Occipital lobe (tissue), 2 donors: ENCODE data around the gene BRK1. TPM values are rescaled to one million over a fixed set of nuclear protein-coding genes. Genes with fewer than 3 reads are reported as not detected.
"Not testable (repeated sequence)": the region's sequence is repeated elsewhere in the genome, so short reads cannot be mapped to it uniquely, and the experiment has no call there.

Experiments
- DNase-seq: peaks from one replicate; lab custom pipeline; 2025; lab: John Stamatoyannopoulos, UW
- total RNA-seq: library from RNA; depleted of rRNA; stranded (reverse); fragments of >200 nt; gene quantifications from one replicate; pipeline ENCODE4 v1.2.3, GENCODE V29; 2014

Gene BRK1
- total RNA-seq = 99.2 TPM

DNA sequence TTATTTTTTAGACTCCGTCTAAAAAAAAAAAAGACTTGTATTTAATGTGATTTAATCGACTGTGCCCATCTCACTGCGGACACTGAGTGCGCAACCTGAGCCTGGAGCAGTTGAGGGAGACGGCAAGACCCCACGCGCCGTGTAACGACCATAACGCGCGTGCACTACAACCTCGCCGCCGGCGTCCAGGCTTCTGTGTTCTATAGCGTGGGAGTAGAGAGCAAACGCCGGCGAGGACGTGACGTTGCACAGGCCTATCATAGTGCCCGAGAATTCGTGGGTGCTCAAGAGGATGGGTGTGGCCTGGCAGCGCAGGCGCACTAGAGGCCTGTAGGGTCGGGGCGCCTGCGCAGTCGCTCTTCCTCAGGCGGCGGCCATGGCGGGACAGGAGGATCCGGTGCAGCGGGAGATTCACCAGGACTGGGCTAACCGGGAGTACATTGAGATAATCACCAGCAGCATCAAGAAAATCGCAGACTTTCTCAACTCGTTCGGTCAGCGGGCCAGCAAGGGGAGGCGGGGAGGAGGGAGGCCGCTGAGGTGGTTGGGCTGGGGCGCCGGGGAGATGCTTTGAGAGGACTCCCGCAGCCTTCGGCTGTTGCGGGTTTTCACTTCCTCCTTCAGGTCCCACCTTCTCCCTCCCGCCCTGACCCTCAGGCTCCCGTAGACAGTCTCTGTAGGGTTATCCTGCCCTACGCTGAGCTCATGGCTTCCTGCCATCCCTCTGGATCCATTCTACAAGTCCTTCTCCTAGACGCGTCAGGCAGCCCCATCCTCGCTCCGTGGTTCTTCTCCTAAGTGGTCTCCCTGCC is at the start of gene BRK1:
Gene BRK1, plus strand, starts transcription at position 350 of the 812 bp plus-strand sequence. Its CDS starts 27 bp downstream, at position 377.
- peak; percentile 89 for DNase-seq

DNA sequence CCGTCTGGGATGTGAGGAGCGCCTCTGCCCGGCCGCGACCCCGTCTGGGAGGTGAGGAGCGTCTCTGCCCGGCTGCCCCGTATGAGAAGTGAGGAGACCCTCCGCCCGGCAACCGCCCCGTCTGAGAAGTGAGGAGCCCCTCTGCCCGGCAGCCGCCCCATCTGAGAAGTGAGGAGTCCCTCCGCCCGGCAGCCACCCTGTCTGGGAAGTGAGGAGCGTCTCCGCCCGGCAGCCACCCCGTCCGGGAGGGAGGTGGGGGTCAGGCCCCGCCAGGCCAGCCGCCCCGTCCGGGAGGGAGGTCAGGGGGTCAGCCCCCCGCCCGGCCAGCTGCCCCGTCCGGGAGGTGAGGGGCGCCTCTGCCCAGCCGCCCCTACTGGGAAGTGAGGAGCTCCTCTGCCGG is 45.4 kb upstream of the BRK1 start:
- not testable (repeated sequence) for DNase-seq

DNA sequence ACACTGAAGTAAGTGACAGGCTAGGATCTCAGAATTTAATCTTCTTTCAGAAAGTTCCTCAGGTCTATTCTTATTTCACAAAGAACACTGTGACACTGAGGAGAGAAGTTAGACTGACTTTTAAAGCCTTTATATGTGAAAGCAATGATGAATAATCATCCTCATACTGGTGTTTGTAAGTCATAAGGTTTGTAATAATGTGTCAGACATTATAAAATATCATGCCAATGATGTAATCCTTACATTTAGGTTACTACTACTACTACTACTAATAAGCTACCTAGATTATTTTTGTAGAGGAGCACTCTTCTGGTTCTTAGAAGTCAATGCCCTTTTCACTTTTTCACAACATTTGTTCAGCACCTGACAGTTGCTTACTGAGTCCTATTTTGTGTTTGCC is 40.8 kb upstream of the BRK1 start:
- DNase-seq = no peak

DNA sequence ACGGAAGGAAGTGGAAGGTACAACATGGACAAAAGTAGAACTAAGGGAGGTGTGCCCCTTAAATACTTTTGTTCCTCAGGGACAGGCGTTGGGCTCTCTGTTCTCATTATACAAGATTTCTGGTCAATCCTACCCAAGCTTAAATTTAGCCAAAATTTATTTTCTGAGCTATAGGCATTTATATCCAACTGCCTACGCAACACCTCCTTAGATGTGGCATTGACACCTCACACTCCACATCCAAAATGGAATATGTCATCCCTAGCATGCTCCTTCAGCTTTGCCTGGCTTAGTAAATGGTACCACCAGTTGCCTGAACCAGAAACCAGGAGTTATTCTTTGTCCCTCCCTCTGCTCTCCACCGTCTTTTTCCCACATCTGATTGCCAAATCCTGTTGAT is 33.6 kb upstream of the BRK1 start:
- no peak for DNase-seq

DNA sequence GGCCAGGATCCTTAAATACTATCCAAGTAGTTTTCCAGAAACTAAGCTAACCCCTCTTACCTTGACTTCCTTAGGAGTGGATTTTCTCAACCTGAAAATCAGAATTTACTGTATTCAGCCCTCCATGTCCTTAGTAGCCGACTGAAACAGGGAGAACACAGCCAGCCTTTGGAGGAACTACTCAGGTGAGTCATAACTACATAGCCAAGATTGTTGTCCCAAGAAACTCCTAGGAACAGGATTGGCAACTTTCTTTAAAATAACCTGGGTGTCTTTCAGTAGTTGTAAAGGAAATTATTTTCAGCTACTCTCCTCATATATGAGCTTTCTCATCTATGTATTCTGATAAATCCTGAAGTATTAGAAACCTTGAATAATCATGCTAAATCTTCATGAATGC is 29.7 kb upstream of the BRK1 start:
- no peak for DNase-seq

DNA sequence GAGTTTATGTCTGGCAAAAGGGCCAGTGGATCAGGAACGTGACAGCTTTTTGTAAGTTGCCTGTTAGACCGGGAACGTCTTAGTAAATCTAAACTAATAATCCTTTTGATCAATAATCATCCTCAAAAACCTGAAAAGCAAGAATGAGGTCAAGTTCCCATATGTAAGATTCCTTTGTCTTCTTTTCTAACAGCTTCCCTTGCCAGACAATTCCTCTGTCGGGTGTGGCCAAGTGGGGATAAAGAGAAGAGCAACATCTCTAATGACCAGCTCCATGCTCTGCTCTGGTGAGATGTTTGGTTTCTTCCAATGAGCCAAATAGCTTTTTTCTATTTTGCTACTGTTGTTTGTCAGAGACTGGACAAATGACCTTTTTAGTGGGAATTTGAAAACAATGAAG is 27.2 kb upstream of the BRK1 start:
- DNase-seq = no peak

DNA sequence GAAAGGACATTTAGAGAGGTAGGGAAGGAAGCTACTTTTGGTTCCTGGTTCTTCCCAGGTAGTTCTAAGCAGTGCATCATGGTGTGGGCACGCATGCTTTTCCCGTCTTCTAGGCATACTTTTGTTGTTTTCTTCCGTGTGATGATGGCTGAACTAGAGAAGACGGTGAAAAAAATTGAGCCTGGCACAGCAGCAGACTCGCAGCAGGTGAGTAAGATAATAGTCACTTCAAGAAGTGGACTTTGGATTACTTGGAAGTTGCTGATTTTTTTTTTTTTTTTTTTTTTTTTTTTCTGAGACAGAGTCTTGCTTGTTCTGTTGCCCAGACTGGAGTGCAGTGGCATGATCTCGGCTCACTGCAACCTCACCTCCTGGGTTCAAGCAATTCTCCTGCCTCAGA is 25.3 kb upstream of the BRK1 start:
- no peak for DNase-seq

DNA sequence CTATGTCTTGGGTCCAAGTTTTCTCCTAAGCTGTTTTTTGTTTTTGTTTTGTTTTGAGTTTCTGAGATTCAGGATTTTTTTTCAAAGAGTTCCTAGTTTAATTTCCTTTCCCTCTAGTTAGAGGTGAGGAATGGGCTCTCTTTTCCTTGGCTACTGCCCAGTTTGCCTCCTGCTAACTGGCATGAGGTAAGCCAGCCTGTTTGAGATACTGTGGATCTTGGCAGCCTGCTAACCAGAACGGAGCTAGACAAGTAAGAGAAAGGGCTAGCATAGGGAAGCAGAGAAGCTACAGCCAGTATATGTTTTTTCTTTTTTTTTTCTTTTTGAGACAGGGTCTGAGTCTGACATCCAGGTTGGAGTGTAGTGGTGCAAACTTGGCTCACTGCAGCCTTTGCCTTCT is 24.7 kb upstream of the BRK1 start:
- DNase-seq = not testable (repeated sequence)

DNA sequence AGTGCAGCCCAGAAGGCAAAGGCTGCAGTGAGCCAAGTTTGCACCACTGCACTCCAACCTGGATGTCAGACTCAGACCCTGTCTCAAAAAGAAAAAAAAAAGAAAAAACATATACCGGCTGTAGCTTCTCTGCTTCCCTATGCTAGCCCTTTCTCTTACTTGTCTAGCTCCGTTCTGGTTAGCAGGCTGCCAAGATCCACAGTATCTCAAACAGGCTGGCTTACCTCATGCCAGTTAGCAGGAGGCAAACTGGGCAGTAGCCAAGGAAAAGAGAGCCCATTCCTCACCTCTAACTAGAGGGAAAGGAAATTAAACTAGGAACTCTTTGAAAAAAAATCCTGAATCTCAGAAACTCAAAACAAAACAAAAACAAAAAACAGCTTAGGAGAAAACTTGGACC is 24.1 kb upstream of the BRK1 start:
- DNase-seq = not testable (repeated sequence)

DNA sequence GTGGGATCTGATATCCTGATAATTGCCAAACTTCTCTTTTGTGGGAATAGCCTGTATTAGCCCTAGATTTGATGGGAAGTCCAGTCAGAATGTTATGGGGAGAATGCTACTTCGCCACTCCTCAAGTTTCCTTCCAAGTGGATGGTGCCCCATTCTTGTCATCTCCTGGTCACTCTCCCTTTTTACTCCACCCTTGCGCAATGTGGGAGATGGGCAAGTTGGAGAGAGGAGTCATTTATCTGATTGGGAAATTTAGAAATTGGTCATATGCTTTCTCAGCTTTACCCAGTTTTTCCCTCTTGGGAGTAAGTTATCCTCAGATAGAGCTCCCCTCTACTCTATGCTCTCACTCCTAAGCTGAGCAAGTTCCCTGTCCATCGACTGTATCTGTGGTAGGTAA is 21.8 kb upstream of the BRK1 start:
- no peak for DNase-seq

DNA sequence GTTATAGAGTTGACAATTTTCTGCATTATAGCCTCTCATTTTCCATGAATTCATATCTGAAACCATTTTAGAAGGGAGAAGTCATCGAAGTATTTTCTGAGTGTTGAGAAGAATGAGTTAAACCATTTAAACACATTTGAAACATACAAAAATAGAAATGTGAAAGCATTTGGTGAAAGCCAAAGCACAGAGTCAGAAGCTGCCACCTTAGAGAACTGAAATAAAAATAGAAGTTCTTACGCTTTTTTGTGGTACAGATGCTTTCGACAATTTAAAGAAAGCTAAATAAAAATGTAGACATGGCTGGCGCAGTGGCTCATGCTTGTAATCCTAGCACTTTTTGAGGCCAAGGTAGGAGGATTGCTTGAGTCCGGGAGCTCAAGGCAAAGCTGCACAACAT is 16.4 kb upstream of the BRK1 start:
- no peak for DNase-seq

DNA sequence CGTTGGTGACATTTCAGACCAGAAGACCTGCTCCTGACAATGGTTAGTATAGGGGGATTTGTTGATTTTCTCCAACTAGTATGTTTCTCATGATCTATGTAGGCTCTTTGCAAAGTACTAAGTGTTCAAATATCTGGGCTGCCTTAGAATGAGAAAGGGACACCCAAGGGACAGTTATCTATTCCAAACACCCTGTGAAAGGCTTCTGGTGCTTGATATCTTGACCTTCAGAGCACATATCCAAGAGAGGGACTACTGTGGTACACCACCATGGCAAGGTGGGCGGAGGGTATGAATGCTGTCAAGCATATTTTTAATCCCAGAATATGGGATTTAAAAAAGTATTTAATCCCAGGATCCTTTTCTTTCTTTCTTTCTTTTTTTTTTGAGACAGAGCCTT is 8.6 kb upstream of the BRK1 start:
- no peak for DNase-seq

DNA sequence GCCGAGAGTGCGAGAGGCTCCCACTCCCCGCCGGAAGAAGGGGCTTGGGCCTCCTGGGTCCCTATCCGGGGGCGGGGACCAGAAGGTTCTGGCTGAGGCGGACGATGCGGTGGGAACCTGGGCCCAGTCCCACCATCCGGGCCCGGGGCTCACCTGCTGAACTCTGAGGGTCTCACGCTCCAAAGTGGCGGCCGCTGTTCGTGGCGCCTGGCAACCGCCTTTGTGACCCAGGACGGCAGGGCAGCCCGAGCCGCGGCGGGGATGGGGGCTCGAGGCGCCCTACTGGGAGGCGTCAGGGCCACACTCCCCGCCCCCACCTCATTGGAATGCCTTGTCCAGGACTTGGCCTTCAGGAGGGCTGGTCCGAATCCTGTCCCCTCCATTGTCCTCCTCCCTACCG is 7.4 kb upstream of the BRK1 start, which contains the start of gene FANCD2OS:
Gene FANCD2OS, minus strand, starts transcription at position 165 of the 400 bp plus-strand sequence. CDS start 3,481 bp downstream, outside the sequence.
- no peak for DNase-seq

DNA sequence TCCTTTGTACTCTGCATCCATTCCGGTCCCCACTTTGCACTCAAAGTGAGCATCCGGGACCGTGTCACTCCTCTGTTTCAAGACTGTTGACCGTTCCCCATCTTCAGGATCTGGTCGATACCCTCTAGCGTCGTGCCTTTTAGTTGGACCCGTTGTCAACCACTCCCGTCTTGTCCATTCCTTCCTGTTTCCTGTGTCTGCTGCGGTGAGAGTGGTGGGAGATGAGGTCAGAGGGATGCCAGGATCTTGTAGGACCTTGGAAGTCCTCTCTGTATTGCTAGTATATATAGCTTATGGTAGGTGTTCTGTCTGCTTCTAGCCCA is 624 bp downstream of the BRK1 start:
- DNase-seq = no peak

DNA sequence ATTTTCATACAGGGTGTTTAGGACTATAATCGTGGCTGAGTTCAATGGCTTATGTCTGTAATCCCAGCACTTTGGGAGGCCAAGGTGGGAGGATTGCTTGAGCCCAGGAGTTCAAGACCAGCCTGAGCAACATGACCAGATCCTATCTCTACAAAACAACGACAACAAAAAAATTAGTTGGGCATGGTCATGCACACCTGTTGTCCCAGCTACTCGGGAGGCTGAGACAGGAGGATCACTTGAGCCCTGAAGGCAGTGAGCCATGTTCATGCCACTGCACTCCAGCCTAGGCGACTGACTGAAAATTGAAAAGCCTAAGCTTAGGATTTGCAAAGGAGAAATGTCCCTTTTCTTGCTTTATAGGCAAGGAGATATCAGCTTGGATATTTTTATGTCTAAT is 1.5 kb downstream of the BRK1 start:
- no peak for DNase-seq

DNA sequence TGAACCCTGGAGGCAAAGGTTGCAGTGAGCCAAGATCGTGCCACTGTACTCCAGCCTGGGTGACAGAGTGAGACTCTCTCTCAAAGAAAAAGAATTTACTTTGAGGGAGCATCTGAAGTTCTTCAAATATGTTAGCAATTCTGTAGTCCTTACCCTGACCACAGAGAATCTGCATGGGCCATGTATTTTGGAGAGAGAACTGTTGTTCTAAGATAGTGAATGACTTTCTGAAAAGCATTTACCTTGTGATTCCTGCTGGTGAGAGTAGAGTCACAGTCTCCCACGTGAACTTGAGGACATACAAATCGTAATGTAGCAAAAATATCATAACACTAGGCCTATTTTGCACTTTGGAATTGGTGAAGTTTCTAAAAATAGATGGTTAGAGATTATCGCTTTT is 3.9 kb downstream of the BRK1 start:
- no peak for DNase-seq

DNA sequence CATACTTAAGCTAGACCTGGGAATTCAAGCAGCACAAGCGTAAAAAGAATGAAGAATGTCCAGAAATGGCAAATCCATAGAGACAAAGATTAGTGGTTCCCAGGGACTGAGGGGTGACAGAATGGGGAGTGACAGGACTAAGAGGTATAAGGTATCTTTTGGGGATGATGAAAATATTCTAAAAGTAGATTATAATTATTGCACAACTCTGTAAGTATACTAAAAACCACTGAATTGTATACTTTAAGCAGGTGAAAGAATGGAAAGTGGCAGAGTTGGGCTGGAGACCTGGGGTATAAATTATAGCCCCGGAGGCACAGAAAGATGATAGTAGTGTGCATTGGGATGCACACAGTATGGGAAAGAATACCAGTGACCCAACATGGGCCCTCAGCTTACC is 5.6 kb downstream of the BRK1 start:
- DNase-seq = no peak

DNA sequence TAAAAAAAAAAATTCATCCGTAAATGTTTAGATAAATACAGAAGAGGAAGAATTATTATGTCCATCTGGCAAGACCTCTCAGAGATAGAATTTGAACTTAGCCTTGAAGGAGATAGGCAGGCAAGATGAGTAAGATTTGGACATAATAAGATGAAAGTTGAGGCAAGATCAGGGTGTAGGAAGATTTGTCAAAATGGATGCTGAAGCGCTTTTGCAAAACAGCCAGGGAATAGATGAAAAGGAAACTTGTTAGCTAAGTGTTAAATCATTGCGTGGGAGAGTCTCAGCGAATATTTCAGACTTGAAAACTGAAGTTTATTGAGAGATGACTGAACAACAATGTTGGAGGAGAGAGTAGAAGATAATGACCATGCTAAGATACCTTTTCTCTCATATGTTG is 7.2 kb downstream of the BRK1 start:
- DNase-seq = no peak

DNA sequence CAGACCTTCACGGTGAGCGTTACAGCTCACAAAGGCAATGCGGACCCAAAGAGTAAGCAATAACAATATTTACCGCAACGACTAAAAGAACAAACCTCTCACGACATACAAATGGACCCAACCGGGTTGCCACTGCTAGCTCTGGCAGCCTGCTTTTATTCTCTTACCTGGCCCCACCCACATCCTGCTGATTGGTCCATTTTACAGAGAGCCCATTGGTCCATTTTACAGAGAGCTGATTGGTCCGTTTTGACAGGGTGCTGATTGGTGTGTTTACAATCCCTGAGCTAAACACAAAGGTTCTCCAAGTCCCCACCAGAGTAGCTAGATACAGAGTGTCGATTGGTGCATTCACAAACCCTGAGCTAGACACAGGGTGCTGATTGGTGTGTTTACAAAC is 20.4 kb downstream of the BRK1 start:
- not testable (repeated sequence) for DNase-seq

DNA sequence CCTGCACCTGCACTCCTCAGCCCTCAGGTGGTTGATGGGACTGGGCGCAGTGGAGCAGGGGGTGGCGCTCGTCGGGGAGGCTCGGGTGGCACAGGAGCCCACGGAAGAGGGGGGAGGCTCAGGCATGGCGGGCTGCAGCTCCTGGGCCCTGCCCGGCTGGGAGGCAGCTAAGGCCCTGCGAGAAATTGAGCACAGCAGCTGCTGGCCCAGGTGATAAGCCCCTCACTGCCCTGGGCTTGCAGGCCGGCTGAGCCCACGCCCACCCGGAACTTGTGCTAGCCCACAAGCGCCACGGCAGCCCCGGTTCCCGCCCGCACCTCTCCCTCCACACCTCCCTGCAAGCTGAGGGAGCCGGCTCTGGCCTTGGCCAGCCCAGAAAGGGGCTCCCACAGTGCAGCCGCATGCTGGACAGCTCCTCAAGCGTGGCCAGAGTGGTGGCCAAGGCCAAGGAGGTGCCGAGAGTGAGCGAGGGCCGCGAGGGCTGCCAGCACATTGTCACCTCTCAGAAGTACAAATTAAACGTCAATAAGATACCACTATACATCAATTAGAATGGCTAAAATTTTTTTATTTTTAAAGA is 21.0 kb downstream of the BRK1 start:
- DNase-seq = no peak

DNA sequence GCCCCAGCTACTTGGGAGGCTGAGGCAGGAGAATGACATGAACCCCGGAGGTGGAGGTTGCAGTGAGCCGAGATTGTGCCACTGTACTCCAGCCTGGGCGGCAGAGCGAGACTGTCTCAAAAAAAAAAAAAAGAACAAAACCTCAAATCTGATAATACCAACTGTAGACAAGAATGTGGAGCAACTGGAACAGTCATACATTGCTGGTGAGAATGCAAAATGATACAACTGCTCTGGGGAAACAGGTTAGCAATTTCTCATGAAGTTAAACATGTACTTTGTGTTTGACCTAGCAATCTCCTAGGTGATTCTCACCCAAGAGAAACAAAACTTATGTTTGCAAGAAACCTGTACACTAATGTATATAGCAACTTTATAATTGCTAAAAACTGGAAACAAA is 21.7 kb downstream of the BRK1 start:
- DNase-seq = no peak

DNA sequence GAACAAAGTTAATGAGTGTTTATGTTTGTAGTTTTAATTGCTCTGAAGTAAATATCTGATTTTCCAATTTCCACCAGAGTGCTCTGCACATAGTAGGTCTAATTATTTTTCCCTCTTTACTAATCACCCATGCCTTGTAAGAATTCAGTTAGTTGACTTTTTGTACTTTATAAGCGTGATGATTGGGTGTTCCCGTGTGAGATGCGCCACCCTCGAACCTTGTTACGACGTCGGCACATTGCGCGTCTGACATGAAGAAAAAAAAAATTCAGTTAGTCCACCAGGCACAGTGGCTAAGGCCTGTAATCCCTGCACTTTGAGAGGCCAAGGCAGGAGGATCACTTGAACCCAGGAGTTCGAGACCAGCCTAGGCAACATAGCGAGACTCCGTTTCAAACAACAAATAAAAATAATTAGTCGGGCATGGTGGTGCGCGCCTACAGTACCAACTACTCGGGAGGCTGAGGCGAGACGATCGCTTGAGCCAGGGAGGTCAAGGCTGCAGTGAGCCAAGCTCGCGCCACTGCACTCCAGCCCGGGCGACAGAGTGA is 25.6 kb downstream of the BRK1 start:
- DNase-seq = no peak
